Left colon (tissue), 2 donors: Measurements from ENCODE around the gene SRSF4. TPM values are rescaled to one million over a fixed set of nuclear protein-coding genes. Genes with fewer than 3 reads are reported as not detected.
"Not testable (repeated sequence)": the region's sequence is repeated elsewhere in the genome, so short reads cannot be mapped to it uniquely, and the experiment has no call there.

Source experiments
- ATAC-seq: fragments of 200-7000 bp; cut with Tn5 transposase; one replicate; pipeline ENCODE4 v1.9.1; 2020; ENCODE audit warnings: mild to moderate bottlenecking, moderate library complexity
- DNase-seq, 2 donors: peaks; one replicate each; pipeline ENCODE4 v3.0.0-alpha.2; 2020
- intact Hi-C, 2 donors: fragments of 100-400 bp; cut with DNase I in 1 of 2; cut with micrococcal nuclease in 1 of 2; formaldehyde crosslinking; loops; one replicate each; pipeline versions ENCODE4 v1.11.2 to v1.14.0; 2022; cut with DNase I, micrococcal nuclease
- total RNA-seq, 2 donors: library from RNA; stranded (reverse); fragmentation: NEBNext Ultra II Directional; extraction: Animal tissue kit (Norgen Biotek cat#: 25700); gene quantifications; one replicate each; pipeline ENCODE4 v1.2.1, GENCODE V29; 2021
- donor health status: DM: no; HTN: no; CAD: no.
- donor health status: DM: yes; HTN: yes; CAD: no.

SRSF4 gene
- total RNA-seq, 2 donors from 2014 or later = 62.7 to 71.3 TPM

- DNase-seq (no peak), ATAC-seq (no peak)
- intact Hi-C loops = no loop called here
Observed at GRCh38 chr1:29136391-29136915, 45.2 kb downstream of the SRSF4 start.

- intact Hi-C loops = no loop called here
- no peak for ATAC-seq
- no peak for DNase-seq
Observed at GRCh38 chr1:29134695-29135028, 47.0 kb downstream of the SRSF4 start.

- ATAC-seq = peak; percentile 84
- DNase-seq = peak; percentile 28 to 48
- intact Hi-C loops = no loop called here
Observed at GRCh38 chr1:29133861-29134694, 47.6 kb downstream of the SRSF4 start.

- DNase-seq, intact Hi-C loops, ATAC-seq: not testable (repeated sequence)
Observed at GRCh38 chr1:29131056-29131455, 50.6 kb downstream of the SRSF4 start.

GRCh38 chr1:29129916-29130315, 51.8 kb downstream of the SRSF4 start:
- intact Hi-C loops = no loop called here
- DNase-seq (no peak), ATAC-seq (no peak)

- intact Hi-C loops = no loop called here
- peak; percentile 32 for ATAC-seq
- DNase-seq = no peak
Observed at GRCh38 chr1:29128739-29129138, 53.0 kb downstream of the SRSF4 start.

- no peak for ATAC-seq
- DNase-seq = no peak
- intact Hi-C loops = no loop called here
Observed at GRCh38 chr1:29126198-29126597, 55.5 kb downstream of the SRSF4 start.

- ATAC-seq (no peak), DNase-seq (no peak)
- intact Hi-C loops = no loop called here
Observed at GRCh38 chr1:29125788-29126187, 55.9 kb downstream of the SRSF4 start.

GRCh38 chr1:29125237-29125641, 56.5 kb downstream of the SRSF4 start:
- DNase-seq = no peak
- ATAC-seq = no peak
- intact Hi-C loops = no loop called here

GRCh38 chr1:29124366-29125236, 57.1 kb downstream of the SRSF4 start:
- ATAC-seq (peak; percentile 24), DNase-seq (peak; percentile 57 to 67)
- intact Hi-C loops = no loop called here

GRCh38 chr1:29123887-29124365, 57.8 kb downstream of the SRSF4 start, which contains the start of gene TMEM200B:
TSS of gene TMEM200B (minus strand) at chr1:29123903. CDS start at chr1:29121828, 2,075 bp downstream.
- peak; percentile 9 for ATAC-seq
- intact Hi-C loops = no loop called here

GRCh38 chr1:29123053-29123886, 58.4 kb downstream of the SRSF4 start:
- DNase-seq (no peak), ATAC-seq (peak; percentile 13)
- intact Hi-C loops = no loop called here

More at GRCh38 chr1:29123887-29124365, 57.8 kb downstream of the SRSF4 start, which contains the start of gene TMEM200B:
- DNase-seq = no peak

- intact Hi-C loops = no loop called here
- peak; percentile 41 to 42 for DNase-seq
- peak; percentile 49 for ATAC-seq
Observed at GRCh38 chr1:29122682-29123052, 59.0 kb downstream of the SRSF4 start.

- DNase-seq (peak in 1 of 2 donors; percentile 32), ATAC-seq (peak; percentile 8)
- intact Hi-C loops = no loop called here
Observed at GRCh38 chr1:29121936-29122681, 59.6 kb downstream of the SRSF4 start.

- no peak for DNase-seq
- no peak for ATAC-seq
- intact Hi-C loops = no loop called here
Observed at GRCh38 chr1:29121516-29121935, 60.2 kb downstream of the SRSF4 start.

GRCh38 chr1:29120947-29121485, 60.7 kb downstream of the SRSF4 start:
- intact Hi-C loops = no loop called here
- DNase-seq (peak; percentile 38 to 69), ATAC-seq (peak; percentile 71)

- ATAC-seq = no peak
- no peak for DNase-seq
- intact Hi-C loops = no loop called here
Observed at GRCh38 chr1:29120367-29120766, 61.3 kb downstream of the SRSF4 start.
